ENCODE data around the gene BMF. TPM values are rescaled to one million over a fixed set of nuclear protein-coding genes. Genes with fewer than 3 reads are reported as not detected.

BMF gene
- total and polyA plus RNA-seq, 8 donors = 16.2 to 58.6 (median 50.6) TPM

Other genes with a start within 250 kb of the BMF start
- 1 to 10 TPM; 4.9 to 6.6 TPM for gene GPR176, start 188.6 kb downstream of the BMF start, total RNA-seq
- gene GPR176, start 188.6 kb downstream of the BMF start, polyA plus RNA-seq (ENCODE audit: insufficient read length in 6 of 6) = 1 to 10 TPM; 2.6 to 4.4 (median 3.8) TPM
- 10 to 100 TPM; 38.3 to 40.3 TPM for gene EIF2AK4, start 174.8 kb downstream of the BMF start, total RNA-seq
- gene EIF2AK4, start 174.8 kb downstream of the BMF start, polyA plus RNA-seq (ENCODE audit: insufficient read length in 6 of 6) = 10 to 100 TPM; 51.1 to 71.8 (median 61.9) TPM
- 100 to 1,000 TPM; 159 to 166 TPM for gene SRP14, start 69.7 kb downstream of the BMF start, total RNA-seq
- 100 to 1,000 TPM; 490 to 541 (median 511) TPM for gene SRP14, start 69.7 kb downstream of the BMF start, polyA plus RNA-seq (ENCODE audit: insufficient read length in 6 of 6)
- gene BUB1B, start 52.2 kb upstream of the BMF start, total RNA-seq = 1 to 10 TPM; 4.6 to 8.6 TPM
- gene BUB1B, start 52.2 kb upstream of the BMF start, polyA plus RNA-seq (ENCODE audit: insufficient read length in 6 of 6) = 10 to 100 TPM; 21.0 to 54.5 (median 32.4) TPM
- 10 to 100 TPM in 1 of 2 donors, 1 to 10 TPM in 1; 9.0 to 14.6 TPM for gene PAK6, start 130.2 kb upstream of the BMF start, total RNA-seq
- gene PAK6, start 130.2 kb upstream of the BMF start, polyA plus RNA-seq (ENCODE audit: insufficient read length in 6 of 6) = 1 to 10 TPM; 5.3 to 8.3 (median 7.6) TPM
- not detected for gene ANKRD63, start 174.2 kb upstream of the BMF start, total RNA-seq
- gene ANKRD63, start 174.2 kb upstream of the BMF start, polyA plus RNA-seq (ENCODE audit: insufficient read length in 6 of 6) = not detected
- gene PLCB2, start 199.1 kb upstream of the BMF start, total RNA-seq = 10 to 100 TPM; 30.8 to 86.4 TPM
- 10 to 100 TPM; 13.5 to 19.6 (median 14.6) TPM for gene PLCB2, start 199.1 kb upstream of the BMF start, polyA plus RNA-seq (ENCODE audit: insufficient read length in 6 of 6)
- 10 to 100 TPM; 27.1 to 37.1 TPM for gene INAFM2, start 214.8 kb upstream of the BMF start, total RNA-seq
- gene INAFM2, start 214.8 kb upstream of the BMF start, polyA plus RNA-seq (ENCODE audit: insufficient read length in 6 of 6) = 10 to 100 TPM; 20.5 to 31.1 (median 22.7) TPM
- gene CCDC9B, start 232.1 kb upstream of the BMF start, total RNA-seq = 10 to 100 TPM; 31.7 to 65.4 TPM
- gene CCDC9B, start 232.1 kb upstream of the BMF start, polyA plus RNA-seq (ENCODE audit: insufficient read length in 6 of 6) = 10 to 100 TPM in 1 of 6 donors, 1 to 10 TPM in 5; 4.5 to 10.7 (median 7.5) TPM
- gene PHGR1, start 242.2 kb upstream of the BMF start, total RNA-seq = not detected
- not detected for gene PHGR1, start 242.2 kb upstream of the BMF start, polyA plus RNA-seq (ENCODE audit: insufficient read length in 6 of 6)
- gene DISP2, start 249.3 kb upstream of the BMF start, total RNA-seq = 1 to 10 TPM in 1 of 2 donors, under 1 TPM in 1; 0.65 to 2.5 TPM
- gene DISP2, start 249.3 kb upstream of the BMF start, polyA plus RNA-seq (ENCODE audit: insufficient read length in 6 of 6) = 1 to 10 TPM in 5 of 6 donors, under 1 TPM in 1; 0.61 to 3.1 (median 1.6) TPM